DND-41 (cell line): ENCODE data around the gene CACHD1.

ENCODE experiments used
- EZH2 ChIP-seq: IDR thresholded peaks from 3 replicates; pipeline ENCODE4 v1.6.1; 2012; ENCODE audit warnings: borderline replicate concordance, low read depth, mild to moderate bottlenecking, moderate library complexity, low read length, inconsistent platforms; ENCODE audit not compliant: severe bottlenecking
- TF ChIP-seq, protein P1 (sequence below): IDR thresholded peaks from 2 replicates; pipeline ENCODE4 v1.5.1; 2012; ENCODE audit warnings: borderline replicate concordance, low read length, moderate library complexity, mild to moderate bottlenecking; ENCODE audit not compliant: poor library complexity, severe bottlenecking; ENCODE audit errors: extremely low read depth

DNA sequence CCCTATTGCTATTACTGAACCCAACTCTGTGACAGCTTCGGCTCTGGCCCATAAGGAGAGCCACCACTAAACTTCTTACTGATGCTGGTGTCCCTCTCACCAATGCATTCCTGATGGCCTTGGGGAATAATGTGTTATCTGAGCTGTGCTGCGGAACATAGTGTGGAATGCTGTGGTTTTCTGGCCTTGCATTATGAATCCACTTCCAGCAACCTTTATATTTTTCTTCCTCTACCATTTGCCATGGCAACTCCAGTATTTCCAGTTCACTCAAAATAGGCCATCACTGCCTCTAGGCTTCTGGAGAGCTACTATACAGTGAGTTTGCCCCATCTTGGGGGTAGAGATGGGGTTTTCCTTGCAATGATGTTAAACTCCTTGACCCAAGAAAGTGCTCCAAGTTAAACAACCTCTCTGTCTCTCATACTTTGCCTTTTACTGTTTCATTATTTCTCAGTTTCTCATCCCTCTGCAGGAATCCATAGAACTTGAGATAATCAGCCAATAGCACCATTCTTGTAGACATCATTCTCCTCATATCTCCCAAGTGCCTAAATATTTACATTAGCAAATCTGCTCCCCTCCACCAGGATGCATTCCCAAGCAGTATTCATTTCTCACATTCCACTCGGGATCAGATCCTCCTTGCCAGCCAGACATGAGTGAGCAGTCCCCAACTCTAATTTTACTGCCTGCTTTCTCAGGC lies 263.8 kb downstream of the CACHD1 start:
- TF ChIP-seq, protein P1, sequence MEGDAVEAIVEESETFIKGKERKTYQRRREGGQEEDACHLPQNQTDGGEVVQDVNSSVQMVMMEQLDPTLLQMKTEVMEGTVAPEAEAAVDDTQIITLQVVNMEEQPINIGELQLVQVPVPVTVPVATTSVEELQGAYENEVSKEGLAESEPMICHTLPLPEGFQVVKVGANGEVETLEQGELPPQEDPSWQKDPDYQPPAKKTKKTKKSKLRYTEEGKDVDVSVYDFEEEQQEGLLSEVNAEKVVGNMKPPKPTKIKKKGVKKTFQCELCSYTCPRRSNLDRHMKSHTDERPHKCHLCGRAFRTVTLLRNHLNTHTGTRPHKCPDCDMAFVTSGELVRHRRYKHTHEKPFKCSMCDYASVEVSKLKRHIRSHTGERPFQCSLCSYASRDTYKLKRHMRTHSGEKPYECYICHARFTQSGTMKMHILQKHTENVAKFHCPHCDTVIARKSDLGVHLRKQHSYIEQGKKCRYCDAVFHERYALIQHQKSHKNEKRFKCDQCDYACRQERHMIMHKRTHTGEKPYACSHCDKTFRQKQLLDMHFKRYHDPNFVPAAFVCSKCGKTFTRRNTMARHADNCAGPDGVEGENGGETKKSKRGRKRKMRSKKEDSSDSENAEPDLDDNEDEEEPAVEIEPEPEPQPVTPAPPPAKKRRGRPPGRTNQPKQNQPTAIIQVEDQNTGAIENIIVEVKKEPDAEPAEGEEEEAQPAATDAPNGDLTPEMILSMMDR: no peak
- no peak for TF ChIP-seq EZH2
